NCI-H2029 treated with DMSO at 0.1 percent for 48 hours (cell line): ENCODE measurements around the gene ARPIN.
"Not testable (repeated sequence)": the region's sequence is repeated elsewhere in the genome, so short reads cannot be mapped to it uniquely, and the experiment has no call there.

Experiments
- DNase-seq: peaks from one replicate; lab custom pipeline; 2025; lab: John Stamatoyannopoulos, UW

The ARPIN gene

DNA sequence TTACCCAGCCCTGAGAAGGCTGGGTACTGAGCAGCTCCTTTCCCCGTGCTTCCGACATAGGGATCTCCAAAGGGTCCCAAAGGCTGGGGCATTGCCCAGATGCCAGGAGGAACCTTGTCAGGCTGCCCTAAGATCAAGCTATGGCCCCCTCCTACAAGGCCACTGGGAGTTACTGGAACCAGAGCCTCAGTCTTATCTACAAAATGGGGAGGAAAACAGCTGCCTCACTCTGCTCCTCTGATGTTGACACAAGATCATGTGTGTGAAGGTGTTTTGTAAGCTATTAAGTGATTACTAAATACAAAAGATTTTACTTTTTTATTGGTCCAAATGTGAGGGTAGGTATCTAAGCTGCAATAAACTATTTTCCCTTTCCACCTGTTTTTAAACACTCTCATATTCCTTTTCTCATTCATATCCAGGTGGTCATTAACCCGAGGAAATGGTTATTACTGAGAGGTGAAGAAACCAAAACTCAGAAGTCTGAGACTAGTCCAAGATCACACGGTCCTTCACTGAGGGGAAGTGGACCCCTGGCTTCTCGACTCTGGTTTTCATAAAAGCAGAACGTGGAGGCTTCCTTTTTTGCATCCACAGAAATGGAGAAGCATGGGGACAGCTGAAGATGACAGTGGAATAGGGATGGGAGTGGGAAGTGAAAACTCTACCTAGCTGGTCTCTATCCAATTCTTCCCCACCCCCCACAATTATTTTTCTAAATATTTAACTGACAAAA, 1.7 kb downstream of the ARPIN start:
- no peak for DNase-seq

DNA sequence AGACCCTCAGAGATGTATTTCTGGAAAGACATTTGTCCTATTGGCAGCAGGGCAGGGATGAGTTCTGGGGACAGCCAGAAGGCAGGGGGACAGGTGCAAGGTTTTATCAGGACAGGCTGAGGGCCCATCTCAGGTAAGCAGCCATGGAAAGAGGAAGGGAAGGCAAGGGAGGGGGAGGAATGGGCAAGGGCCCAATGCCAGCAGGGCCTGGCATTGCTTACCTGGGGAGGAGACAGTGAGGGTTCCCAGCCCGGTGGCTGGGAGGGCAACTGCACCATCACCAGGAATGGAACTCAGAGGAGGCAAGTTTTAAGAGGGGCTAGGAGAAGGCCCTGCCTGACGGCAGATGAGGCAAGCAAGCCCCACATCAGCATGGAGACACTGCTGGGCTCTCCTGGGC, 3.1 kb downstream of the ARPIN start:
- DNase-seq = no peak

DNA sequence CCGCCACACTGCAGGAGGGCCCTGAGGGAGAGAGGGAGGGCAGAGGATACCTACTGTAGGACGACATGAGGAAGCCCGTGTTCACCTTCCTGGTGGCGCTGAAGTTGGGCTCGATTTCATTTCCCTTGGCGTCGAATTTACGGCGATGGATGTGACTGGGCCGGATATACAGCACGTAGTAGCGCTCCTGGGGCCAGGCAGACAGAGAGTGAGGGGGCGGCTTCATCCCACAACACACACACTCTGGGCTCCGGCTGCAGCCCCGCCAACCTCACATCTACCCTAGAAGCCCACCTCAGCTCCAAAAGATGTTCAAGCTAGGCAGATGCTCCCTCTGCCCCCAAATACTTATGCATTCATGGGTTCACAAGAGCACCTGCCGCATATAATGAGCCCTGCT, 4.5 kb downstream of the ARPIN start:
- no peak for DNase-seq

DNA sequence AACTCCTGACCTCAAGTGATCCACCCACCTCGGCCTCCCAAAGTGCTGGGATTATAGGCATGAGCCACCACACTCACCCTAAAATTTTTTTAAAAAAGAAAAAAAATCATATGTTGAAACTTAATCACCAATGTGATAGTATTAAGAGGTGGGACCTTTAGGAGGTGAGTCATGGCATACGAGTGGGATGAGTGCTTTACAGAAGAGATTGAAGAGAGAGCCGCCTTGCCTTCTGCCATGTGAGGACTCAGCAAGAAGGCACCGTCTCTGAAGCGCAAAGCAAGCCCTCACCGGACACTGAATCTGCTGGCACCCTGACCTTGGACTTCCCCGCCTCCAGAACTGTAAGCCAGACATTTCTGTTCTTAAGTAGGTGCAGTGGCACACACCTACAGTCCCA, 5.5 kb downstream of the ARPIN start:
- DNase-seq = no peak

DNA sequence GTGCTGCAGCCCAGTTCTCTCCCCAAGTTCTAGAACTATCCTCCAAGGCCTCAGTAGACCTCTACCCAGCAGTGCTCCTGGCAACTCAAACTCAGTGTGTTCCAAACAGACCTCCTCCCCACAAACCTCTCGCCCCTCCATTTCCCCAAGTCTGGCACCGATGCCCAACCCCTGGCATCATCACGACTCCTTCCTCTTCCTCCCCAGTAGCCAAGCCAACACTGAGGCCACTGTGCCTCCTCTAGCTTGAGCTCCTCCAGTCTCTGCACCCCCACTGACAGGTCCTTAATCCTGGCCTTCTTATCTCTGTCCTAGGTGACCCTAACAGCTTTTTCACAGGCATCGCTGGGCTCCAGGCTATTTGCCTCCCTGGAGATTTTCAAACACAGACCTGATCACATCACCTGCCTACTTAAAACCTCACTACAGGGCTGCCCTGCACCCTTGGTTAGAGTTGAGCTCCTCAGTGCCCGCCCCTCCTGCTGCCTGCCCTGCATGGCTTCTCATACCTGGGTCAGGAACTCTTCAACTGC, 6.8 kb downstream of the ARPIN start:
- no peak for DNase-seq

DNA sequence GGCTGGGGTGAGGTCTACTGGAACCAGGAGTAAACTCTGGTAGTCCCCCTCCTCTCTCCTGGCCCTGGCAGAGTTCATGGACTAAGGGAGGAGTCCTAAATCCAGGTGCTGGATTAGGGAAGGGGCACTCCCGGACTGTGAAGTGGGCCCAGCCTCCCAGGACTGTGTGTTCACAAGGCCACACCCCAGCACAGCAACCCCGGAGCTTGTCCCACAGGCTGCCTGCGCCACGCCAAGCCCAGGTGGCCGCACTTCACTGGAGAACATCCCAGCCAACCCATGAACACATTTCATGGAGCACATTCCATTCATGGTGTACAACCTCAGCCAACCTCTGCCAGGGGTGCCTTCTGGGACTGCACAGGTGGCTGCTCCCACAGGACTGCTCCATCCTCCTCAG, 8.2 kb downstream of the ARPIN start:
- DNase-seq = no peak

DNA sequence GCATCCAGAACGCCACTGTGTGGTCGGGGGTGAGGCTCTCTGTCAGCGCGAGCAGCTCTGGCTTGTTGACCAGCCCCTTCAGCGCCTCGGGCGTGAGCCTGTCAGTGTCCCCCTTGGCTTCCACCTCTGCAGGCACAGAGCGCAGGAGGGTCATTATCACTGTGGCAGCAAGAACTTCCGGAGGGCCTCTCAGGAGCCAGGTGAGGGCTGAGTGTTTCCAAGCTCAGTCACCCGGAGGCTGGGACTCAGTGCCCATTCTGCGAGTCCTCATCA, 9.0 kb downstream of the ARPIN start:
- no peak for DNase-seq

DNA sequence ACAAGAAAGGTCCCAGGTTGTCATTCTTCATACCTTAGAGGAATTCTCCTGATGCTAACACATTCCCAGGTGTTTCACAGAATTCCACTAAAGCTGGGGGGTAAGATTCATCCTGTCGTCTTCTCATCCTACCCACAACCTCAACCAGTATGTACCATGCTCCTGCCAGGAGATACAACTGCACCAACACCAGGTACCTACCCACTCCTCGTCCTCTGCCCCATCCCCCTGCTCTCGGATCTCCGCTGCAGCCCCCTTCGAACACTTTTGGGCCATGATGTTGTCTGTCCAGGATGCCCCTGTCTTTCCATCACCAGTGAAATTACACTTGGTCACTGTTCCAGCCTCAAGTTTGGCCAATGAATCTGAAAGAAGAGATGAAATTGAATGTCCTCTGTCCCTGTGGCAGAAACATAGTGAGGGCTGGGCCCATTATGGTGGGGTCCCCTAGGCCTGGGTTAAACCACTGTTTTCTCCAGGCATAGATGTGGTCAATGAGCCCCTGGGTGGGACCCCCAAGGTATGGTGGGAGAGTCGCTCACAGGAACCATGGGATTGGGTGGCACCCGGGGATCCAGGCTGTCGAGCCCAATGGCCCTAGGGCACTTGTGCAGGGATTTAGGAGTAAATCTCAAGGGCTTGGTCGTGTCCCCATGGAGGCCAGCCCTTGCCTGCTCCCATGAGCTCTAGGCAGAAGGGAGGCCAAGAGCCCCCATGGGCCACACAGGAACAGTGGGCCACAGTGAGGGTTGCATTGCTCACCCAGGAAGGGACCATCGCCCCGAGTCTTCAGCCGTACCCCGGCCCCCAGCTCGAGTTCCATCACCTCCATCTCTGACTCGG, 9.5 kb downstream of the ARPIN start:
- DNase-seq = no peak

DNA sequence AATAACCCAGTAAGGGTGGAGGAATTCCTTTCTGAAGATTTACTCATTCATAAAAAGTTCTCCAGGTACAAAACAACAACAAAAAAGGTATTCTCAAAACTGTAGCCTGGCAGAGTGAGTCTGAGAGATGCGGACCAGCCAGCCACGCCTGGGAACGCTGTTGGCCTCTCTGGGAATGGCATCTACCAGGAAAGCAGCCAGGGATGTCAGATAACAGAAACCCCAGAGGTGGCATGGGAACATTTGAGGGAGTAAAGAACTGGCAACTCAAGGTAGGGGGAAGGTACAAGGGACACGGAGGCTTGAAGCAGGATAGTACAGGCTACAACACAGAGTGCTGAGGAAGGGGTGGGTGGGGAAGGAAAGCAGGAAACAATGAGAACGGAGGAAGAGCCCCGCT, 11.9 kb downstream of the ARPIN start:
- no peak for DNase-seq

DNA sequence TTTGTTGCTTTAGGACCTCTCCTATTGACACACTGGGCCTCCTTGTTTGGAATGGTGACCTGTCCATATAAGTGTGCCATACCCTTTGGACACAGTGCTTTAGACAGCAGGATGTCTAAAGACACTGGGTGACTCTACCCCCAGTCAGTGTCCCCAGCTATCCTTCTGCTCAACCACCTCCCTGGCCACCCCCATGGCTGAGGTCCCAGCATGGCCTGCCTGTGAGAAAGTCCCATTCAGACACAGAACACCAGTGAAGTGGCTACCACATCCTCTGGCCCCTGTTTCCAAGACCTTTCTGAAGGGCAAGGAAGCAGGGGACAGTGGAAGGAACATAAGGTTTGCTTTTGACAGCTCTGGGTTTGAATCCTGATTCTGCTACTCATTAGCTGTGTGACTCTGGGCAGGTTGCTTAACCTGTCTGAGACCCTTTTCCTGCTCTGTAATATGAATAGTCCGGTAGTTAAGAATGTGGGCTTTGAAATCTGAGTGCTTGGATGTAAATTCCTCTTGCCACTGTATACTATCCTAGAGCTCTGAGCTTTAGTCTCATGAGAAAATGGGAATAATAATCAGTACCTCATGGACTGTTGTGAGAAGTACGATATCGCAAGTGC, 12.7 kb downstream of the ARPIN start:
- DNase-seq = no peak

DNA sequence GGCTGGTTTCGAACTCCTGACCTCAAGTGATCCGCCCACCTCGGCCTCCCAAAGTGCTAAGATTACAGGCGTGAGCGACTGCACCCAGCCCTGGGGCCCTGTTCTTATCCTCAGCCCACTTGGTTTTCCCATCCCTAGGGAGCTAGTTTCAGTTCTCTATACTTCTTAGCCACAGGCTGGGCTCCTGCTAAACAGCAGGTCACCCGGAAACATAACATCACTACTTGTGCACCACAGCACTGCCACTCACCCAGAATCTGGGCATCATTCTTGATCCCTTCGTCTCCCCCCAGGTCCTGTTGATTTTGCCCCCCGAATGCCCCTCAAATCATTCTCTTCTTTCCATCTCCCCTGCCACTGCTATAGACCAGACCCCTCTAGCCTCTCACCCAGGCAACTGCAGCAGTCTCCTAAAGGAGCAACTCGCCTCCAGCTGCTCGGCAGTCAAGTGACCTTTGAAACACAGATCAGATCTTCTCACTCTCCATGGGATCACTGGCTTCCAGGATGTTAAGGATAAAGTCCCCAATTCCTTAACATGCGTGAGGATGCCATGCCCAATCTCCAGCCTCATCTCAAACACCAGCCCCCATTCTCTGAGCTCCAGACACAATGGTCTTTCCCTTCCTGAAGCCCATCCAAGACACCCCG, 13.3 kb downstream of the ARPIN start:
- no peak for DNase-seq

DNA sequence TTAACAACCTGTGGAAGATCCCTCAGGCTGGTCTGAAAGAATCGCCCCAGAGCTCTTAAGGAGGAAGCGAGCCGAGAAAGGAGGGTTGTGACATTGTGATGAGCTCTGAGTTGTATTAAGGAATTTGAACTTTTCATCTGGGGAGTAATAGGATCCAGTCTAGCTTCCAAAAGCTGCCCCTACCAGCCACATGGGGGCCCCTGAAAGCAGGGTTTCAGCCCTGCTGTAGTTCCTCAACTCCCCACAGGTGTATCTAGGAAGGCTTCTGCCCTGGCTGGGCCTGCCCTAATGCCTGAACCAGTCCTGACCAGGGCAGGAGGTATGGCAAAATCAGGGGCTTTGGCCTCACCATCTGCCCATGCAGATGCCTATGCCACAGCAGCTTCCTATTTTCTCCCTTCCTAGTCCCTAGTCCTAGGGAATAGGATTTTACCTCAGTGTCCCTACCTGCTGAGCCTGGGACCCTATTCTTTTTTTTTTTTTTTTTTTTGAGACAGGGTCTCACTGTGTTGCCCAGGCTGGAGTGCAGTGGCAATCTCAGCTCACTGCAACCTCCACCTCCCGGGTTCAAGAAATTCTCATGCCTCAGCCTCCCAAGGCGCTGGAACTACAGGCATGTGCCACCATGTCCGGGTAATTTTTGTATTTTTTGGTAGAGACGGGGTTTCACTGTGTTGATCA, 14.0 kb downstream of the ARPIN start:
- no peak for DNase-seq

DNA sequence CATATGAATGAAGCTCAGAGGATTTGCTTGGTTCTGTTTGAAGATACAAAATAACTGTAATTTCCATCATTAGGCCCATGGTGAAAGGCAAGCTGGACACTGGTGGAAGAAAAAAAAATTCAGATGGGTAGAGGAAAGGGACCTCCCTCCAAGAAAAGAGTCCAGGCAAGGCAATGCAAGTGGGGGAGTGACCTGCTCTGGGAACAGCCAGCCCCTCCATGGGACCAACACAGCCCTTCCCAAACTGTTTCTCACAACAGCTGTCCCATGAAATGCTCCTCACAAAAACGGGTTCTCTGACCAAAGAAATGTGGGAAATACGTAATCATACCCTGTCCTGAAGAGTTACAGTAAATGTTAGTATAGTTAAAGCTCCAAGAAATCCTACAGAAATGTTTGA, 14.6 kb downstream of the ARPIN start:
- no peak for DNase-seq

DNA sequence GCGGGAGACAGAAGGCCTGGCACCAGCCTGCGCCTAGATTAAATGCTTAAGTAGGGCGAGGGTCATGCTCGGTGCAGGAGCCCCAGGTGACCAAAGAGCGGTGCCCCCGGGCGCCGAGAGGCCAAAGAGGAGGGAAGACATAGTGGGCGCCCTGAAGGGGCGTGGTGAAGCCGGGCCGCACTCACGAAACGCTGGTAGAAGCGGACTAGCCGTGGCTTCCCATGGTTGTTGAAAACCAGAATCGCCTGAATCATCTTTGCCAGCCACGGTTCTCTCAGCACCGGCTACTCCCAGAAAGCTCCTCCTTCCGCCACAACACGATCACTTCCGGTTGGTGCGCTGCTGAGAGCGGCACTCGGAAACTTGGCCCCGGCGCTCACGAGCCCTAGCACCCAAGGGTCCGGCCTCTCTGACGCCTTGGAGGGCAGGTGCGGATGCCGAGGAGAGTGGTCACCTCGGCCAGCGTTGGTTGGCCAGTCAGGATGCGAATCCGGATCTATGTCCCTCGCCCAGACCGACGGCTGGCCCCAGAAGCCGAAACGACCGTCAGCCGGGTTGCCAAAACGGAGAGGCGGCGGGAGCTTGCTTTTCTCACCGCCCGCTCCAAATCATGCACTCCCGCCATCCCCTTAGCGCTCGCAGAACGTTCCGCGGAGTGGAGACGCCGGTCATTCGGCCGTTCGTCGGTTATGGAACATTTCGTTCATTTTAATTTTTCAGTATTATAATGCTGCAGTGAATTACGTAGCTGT, 18.9 kb downstream of the ARPIN start, which contains the start of gene AP3S2:
Gene AP3S2, minus strand, starts transcription at position 299 of the 752 bp plus-strand sequence. Its CDS starts 45 bp downstream, at position 254.
- peak; percentile 55 for DNase-seq

DNA sequence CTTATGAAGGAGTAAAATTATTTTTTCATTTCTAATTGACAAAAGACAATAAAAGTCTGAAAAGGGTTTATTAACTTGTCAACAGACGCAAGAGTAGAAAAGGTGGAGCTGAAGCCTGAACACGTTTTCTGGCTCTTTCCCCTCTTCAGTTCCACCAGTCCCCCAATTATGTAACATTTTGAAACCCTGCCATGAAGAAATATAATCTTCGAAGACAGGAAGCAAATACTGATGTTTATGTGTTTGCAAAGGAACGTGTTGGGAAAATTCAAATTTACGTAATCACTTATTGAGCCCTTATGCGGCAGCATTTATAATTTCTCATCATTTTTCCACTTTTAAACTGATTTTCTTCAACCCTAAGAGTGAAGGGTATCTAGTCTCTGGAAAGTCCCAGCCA, 19.7 kb downstream of the ARPIN start:
- no peak for DNase-seq

DNA sequence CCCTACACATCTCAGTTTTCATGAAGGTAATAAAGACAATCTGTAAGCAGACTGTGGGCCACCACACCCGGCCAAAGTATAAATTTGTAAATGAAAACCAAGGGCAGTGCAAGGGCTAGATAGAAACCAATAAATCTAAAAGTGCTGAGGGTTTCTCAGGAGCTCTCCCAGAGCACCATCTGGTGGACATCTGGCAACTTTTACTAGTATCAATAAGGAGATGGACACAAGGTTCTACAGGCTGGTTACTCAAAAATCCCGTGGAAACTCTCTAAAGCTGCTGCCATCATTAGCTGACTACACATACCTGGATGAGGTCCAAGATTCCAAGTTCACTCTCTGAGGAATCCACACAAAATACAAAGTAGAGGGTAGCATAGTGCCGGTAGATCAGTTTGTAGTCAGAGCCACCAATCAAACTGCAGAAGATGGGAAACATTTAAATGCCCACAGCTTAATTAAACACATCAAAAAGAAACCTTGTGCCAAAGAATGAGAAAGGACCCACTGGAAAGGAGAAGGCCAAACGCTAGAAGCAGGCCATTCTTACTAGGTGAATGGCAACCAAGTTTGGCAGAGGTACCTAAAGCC, 24.4 kb downstream of the ARPIN start:
- DNase-seq = no peak

DNA sequence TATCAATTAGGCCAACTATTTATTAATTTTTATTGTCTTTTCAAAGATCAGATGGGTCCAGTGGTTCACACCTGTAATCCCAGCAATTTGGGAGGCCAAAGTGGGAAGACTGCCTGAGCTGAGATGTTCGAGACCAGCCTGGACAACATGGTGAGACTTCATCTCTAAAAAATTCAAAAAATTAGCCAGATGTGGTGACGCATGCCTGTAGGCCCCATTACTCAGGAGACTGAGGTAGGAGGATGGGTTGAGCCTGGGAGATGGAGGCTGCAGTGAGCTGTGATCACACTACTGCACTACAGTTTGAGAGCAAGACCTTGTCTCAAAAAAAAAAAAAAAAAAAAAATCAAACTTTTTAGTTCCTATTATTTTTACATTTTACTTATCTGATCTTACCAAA, 27.1 kb downstream of the ARPIN start:
- no peak for DNase-seq

DNA sequence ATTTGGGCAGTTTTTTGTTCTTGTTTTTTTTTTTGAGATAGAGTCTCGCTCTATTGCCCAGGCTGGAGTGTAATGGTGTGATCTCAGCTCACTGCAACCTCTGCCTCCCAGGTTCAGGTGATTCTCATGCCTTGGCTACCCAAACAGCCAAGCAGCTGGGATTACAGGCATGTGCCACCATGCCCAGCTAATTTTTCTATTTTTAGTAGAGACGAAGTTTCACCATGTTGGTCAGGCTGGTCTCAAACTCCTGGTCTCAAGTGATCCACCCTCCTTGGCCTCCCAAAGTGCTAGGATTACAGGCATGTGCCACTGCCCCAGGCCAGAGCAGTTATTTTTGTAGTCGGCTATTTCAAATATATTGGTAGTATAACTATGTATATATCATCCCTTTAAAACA, 27.6 kb downstream of the ARPIN start:
- DNase-seq = not testable (repeated sequence)

DNA sequence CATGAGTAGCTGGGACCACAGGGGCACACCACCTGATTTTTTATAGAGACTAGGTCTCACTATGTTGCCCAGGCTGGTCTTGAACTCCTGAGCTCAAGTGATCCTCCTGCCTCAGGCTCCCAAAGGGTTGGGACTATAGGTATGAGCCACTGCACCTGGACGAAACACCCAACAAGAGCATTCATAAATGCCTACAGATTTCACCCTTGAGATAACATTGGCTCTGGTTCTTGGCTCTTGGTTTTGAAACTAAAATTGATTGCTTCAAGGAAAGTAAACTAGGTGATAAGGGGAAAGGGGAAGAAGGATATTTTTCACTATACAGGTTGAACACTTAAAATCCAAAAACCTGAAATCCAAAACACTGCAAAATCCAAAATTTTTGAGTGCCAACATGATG, 29.2 kb downstream of the ARPIN start:
- DNase-seq = no peak

DNA sequence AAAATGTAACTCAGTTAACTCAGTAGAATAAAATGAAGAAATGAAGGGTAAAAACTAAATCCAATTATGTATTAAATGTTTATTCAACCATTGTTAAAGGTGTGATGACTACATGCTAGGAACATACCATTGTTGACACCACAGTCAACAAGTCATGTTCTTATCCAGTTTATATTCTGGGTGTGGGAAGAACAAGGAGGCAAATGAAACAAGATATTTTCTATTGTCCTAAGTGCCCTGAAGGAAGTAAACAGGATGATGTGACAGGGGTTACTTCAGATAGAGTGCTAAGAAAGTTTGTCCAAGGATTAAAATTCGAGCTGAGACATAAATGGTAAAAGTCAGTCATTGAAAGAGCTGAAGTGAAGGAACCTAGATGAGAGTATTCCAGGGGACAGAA, 32.0 kb downstream of the ARPIN start:
- DNase-seq = no peak

DNA sequence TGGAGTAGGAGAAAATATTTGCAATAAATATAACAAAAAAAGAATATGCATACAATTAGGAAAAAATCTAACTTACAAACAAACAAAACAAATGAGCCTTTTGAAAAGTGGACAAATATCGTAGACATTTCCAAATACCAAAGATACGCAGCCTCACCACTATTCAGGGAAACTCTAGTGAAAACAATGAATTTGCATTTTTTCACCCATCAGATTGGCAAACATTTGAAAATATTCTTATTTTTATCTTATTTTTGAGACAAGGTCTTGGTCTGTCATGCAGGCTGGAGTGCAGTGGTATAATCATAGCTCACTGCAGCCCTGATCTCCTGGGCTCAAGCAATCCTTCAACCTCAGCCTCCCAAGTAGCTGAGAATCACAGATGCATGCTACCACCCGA, 34.4 kb downstream of the ARPIN start:
- DNase-seq = no peak
